CD14-positive monocyte (primary cell): ENCODE data around the gene IL15. TPM values are rescaled to one million over a fixed set of nuclear protein-coding genes. Genes with fewer than 3 reads are reported as not detected.
"Not testable (repeated sequence)": the region's sequence is repeated elsewhere in the genome, so short reads cannot be mapped to it uniquely, and the experiment has no call there.

Experiments used
- DNase-seq, 3 donors: peaks; one replicate each; pipeline ENCODE4 v3.0.0-alpha.2; 2011 to 2022
- H2AFZ ChIP-seq: 2 replicates; pipeline ENCODE4 v1.6.0; 2012; ENCODE audit warnings: mild to moderate bottlenecking, low read depth, low read length, inconsistent platforms; ENCODE audit not compliant: insufficient read depth, poor library complexity, severe bottlenecking
- H3K27ac ChIP-seq, 2 donors: 1 replicate in 1 of 2; 2 replicates in 1 of 2; pipeline ENCODE4 v1.5.1; 2012 to 2013; ENCODE audit warnings: low read length in 2 of 2, control low read depth in 1 of 2, inconsistent platforms in 1 of 2, low read depth in 1 of 2, mild to moderate bottlenecking in 1 of 2
- H3K27me3 ChIP-seq, 2 donors: one replicate each; pipeline versions ENCODE4 v1.6.0 to v1.6.1; 2011 to 2013; ENCODE audit warnings: low read length in 2 of 2; ENCODE audit not compliant: control insufficient read depth in 2 of 2, insufficient read depth in 2 of 2
- H3K36me3 ChIP-seq, 2 donors: replicated peaks in 1 of 2; 1 replicate in 1 of 2; 2 replicates in 1 of 2; pipeline versions ENCODE4 v1.5.1 to v1.6.1; 2012 to 2013; ENCODE audit warnings: low read length in 2 of 2, control low read depth in 1 of 2, inconsistent platforms in 1 of 2, mild to moderate bottlenecking in 1 of 2; ENCODE audit not compliant: insufficient read depth in 2 of 2, control insufficient read depth in 1 of 2
- H3K4me1 ChIP-seq, 2 donors: 1 replicate in 1 of 2; 2 replicates in 1 of 2; pipeline versions ENCODE4 v1.5.1 to v1.6.1; 2012 to 2013; ENCODE audit warnings: low read length in 2 of 2, control low read depth in 1 of 2, inconsistent platforms in 1 of 2, mild to moderate bottlenecking in 1 of 2, moderate library complexity in 1 of 2; ENCODE audit not compliant: insufficient read depth in 2 of 2, control insufficient read depth in 1 of 2
- H3K4me2 ChIP-seq: replicated peaks from 2 replicates; pipeline ENCODE3; 2012; ENCODE audit warnings: low read length, moderate library complexity, mild to moderate bottlenecking; ENCODE audit not compliant: poor library complexity, severe bottlenecking; ENCODE audit errors: extremely low read depth
- H3K4me3 ChIP-seq, 3 experiments: fragments of 200-600 bp in 1 of 3; sonication (generic) in 1 of 3; replicated peaks in 1 of 3; 1 replicate in 2 of 3; 2 replicates in 1 of 3; pipeline ENCODE4 v1.5.1; 2011 to 2013; ENCODE audit warnings: low read length in 3 of 3, mild to moderate bottlenecking in 3 of 3, control low read depth in 2 of 3, low read depth in 2 of 3, inconsistent platforms in 1 of 3, moderate library complexity in 1 of 3
- H3K79me2 ChIP-seq: 2 replicates; pipeline ENCODE4 v1.6.0; 2012; ENCODE audit warnings: mild to moderate bottlenecking, control low read depth, inconsistent platforms, low read length, moderate library complexity; ENCODE audit not compliant: insufficient read depth
- H3K9ac ChIP-seq: 2 replicates; pipeline ENCODE4 v1.6.0; 2017; ENCODE audit warnings: low read length, mild to moderate bottlenecking; ENCODE audit not compliant: insufficient read depth, poor library complexity, severe bottlenecking
- H3K9me3 ChIP-seq, 2 donors: replicated peaks in 1 of 2; 1 replicate in 1 of 2; 2 replicates in 1 of 2; pipeline versions ENCODE4 v1.5.1 to v1.6.1; 2012 to 2013; ENCODE audit warnings: low read length in 2 of 2, control low read depth in 1 of 2; ENCODE audit not compliant: control insufficient read depth in 1 of 2, insufficient read depth in 1 of 2
- H4K20me1 ChIP-seq: 2 replicates; pipeline ENCODE4 v1.6.0; 2012; ENCODE audit warnings: mild to moderate bottlenecking, low read length, control low read depth, moderate library complexity; ENCODE audit not compliant: insufficient read depth
- H3K27ac Mint-ChIP-seq, 7 donors: one replicate each; pipeline ENCODE4 v1.8.0; 2020; ENCODE audit warnings: mild to moderate bottlenecking in 7 of 7, mixed read lengths in 7 of 7, moderate library complexity in 6 of 7, inconsistent platforms in 2 of 7
- H3K27me3 Mint-ChIP-seq, 3 donors: one replicate each; pipeline ENCODE4 v1.8.0; 2021 to 2022; ENCODE audit warnings: low read depth in 3 of 3, mild to moderate bottlenecking in 3 of 3, mixed read lengths in 3 of 3, moderate library complexity in 3 of 3, inconsistent platforms in 1 of 3
- H3K36me3 Mint-ChIP-seq, 2 donors: one replicate each; pipeline ENCODE4 v1.8.0; 2020; ENCODE audit warnings: mixed read lengths in 2 of 2, inconsistent platforms in 1 of 2, mild to moderate bottlenecking in 1 of 2
- H3K4me1 Mint-ChIP-seq: one replicate; pipeline ENCODE4 v1.8.0; 2020; ENCODE audit warnings: mild to moderate bottlenecking, mixed read lengths
- H3K4me3 Mint-ChIP-seq, 2 donors: one replicate each; pipeline ENCODE4 v1.8.0; 2020; ENCODE audit warnings: mild to moderate bottlenecking in 2 of 2, mixed read lengths in 2 of 2, moderate library complexity in 1 of 2
- H3K9me3 Mint-ChIP-seq, 7 donors: one replicate each; pipeline ENCODE4 v1.8.0; 2020 to 2022; ENCODE audit warnings: mixed read lengths in 7 of 7, mild to moderate bottlenecking in 6 of 7, moderate library complexity in 6 of 7, inconsistent platforms in 2 of 7
- CTCF ChIP-seq: fragments of 200-600 bp; IDR thresholded peaks from one replicate; pipeline ENCODE4 v1.8.0; 2022; ENCODE audit warnings: antibody characterized with exemption, mild to moderate bottlenecking
- WGBS: methylation state at CpG from one replicate; pipeline ENCODE4 v1.1.5; 2013; ENCODE audit warnings: missing lambda C conversion rate; ENCODE audit not compliant: insufficient coverage; 5-methylcytosine and 5-hydroxymethylcytosine counted together
- intact Hi-C, 2 donors: fragments of 100-400 bp; cut with micrococcal nuclease; formaldehyde crosslinking; loops; one replicate each; pipeline versions ENCODE4 v1.15.0 to v1.15.1; 2023
- polyA plus RNA-seq, 3 donors: library from polyadenylated mRNA; depleted of rRNA in 1 of 3; unstranded in 2 of 3; stranded (reverse) in 1 of 3; fragments of 300-500 nt in 2 of 3; fragments of >200 nt in 1 of 3; fragmentation: Illumina TruSeq in 2 of 3; gene quantifications; 1 replicate in 2 of 3; 2 replicates in 1 of 3; pipeline ENCODE4 v1.2.3, GENCODE V29; 2012 to 2021

Gene IL15
- polyA plus RNA-seq, 3 donors: 22.1 to 34.3 (median 25.7) TPM

- no peaks in the 10 kb centered on the region for H3K36me3 Mint-ChIP-seq
- H4K20me1 ChIP-seq: no peaks in the 10 kb centered on the region
- H3K9ac ChIP-seq: no peak overlapping the region
- H3K4me3 ChIP-seq: no peak overlapping the region
- H3K9me3 ChIP-seq: peaks cover 0 to 3% of the 10 kb centered on the region in 2 donors
- H2AFZ ChIP-seq: no peak overlapping the region
- intact Hi-C loops: no loop called here
- no peaks in the 10 kb centered on the region for H3K36me3 ChIP-seq
- H3K4me2 ChIP-seq: no peak overlapping the region
- H3K4me3 Mint-ChIP-seq: no peak overlapping the region
- no peak for DNase-seq
- peaks cover 0 to 1% (median 0%) of the 10 kb centered on the region in 3 donors for H3K27me3 Mint-ChIP-seq
- H3K27ac Mint-ChIP-seq: no peak overlapping the region
- H3K79me2 ChIP-seq: no peaks in the 10 kb centered on the region
- H3K27me3 ChIP-seq: no peaks in the 10 kb centered on the region
- H3K9me3 Mint-ChIP-seq: peaks cover 0 to 3% (median 0%) of the 10 kb centered on the region in 7 donors
- no peaks in the 10 kb centered on the region for H3K4me1 ChIP-seq
- H3K27ac ChIP-seq: no peak overlapping the region
- no peak for TF ChIP-seq CTCF
- no peaks in the 10 kb centered on the region for H3K4me1 Mint-ChIP-seq
Measured at GRCh38 chr4:141610365-141610764, 26.0 kb upstream of the IL15 start.

- H3K4me3 ChIP-seq: no peak overlapping the region
- no peaks in the 10 kb centered on the region for H3K4me1 Mint-ChIP-seq
- H3K27ac ChIP-seq: no peak overlapping the region
- H3K4me1 ChIP-seq: no peaks in the 10 kb centered on the region
- H3K27me3 ChIP-seq: no peaks in the 10 kb centered on the region
- H3K9me3 Mint-ChIP-seq: peaks cover 8 to 12% (median 10%) of the 10 kb centered on the region in 7 donors
- no peak overlapping the region for H2AFZ ChIP-seq
- no peak overlapping the region for H3K9ac ChIP-seq
- no peak overlapping the region for H3K4me2 ChIP-seq
- intact Hi-C loops: no loop called here
- no peak for TF ChIP-seq CTCF
- H3K36me3 Mint-ChIP-seq: peaks cover 3 to 4% of the 10 kb centered on the region in 2 donors
- H3K4me3 Mint-ChIP-seq: no peak overlapping the region
- H3K79me2 ChIP-seq: no peaks in the 10 kb centered on the region
- peaks cover 0 to 10% of the 10 kb centered on the region in 2 donors for H3K9me3 ChIP-seq
- no peak for DNase-seq
- peaks cover 0 to 4% (median 3%) of the 10 kb centered on the region in 3 donors for H3K27me3 Mint-ChIP-seq
- H3K27ac Mint-ChIP-seq: no peak overlapping the region
- WGBS: 89% methylated on average over 10 of the region's 11 CpGs
- no peaks in the 10 kb centered on the region for H3K36me3 ChIP-seq
- no peaks in the 10 kb centered on the region for H4K20me1 ChIP-seq
Measured at GRCh38 chr4:141614878-141615586, 21.4 kb upstream of the IL15 start.

GRCh38 chr4:141615587-141615918 lies 20.8 kb upstream of the IL15 start:
- H3K4me1 ChIP-seq, H3K4me3 ChIP-seq, H3K36me3 Mint-ChIP-seq, H3K4me3 Mint-ChIP-seq, H2AFZ ChIP-seq, H3K27ac Mint-ChIP-seq, intact Hi-C loops, H3K27ac ChIP-seq, H3K4me2 ChIP-seq, H3K27me3 ChIP-seq, DNase-seq, H3K4me1 Mint-ChIP-seq, H3K79me2 ChIP-seq, H3K9ac ChIP-seq, H3K36me3 ChIP-seq, H4K20me1 ChIP-seq, H3K27me3 Mint-ChIP-seq, H3K9me3 ChIP-seq: not testable (repeated sequence)
- peaks cover 8 to 12% (median 10%) of the 10 kb centered on the region in 7 donors for H3K9me3 Mint-ChIP-seq
- WGBS: 100% methylated on average over 7 of the region's 8 CpGs
